NT2/D1 (cell line): ENCODE results near the gene SEMA7A.

ENCODE experiments used
- DNase-seq: peaks from one replicate; pipeline ENCODE4 v3.0.0-alpha.2; 2011; ENCODE audit warnings: low read depth, low spot score
- H3K27me3 ChIP-seq: 2 replicates; pipeline ENCODE4 v1.6.0; 2011; ENCODE audit warnings: mild to moderate bottlenecking; ENCODE audit not compliant: insufficient read length, insufficient read depth
- H3K36me3 ChIP-seq: 2 replicates; pipeline ENCODE4 v1.6.1; 2011; ENCODE audit warnings: mild to moderate bottlenecking, low read length, mixed read lengths; ENCODE audit not compliant: insufficient read depth, insufficient read length
- H3K4me1 ChIP-seq: 2 replicates; pipeline ENCODE4 v1.5.1; 2011; ENCODE audit not compliant: insufficient read depth, insufficient read length
- H3K4me3 ChIP-seq: 2 replicates; pipeline ENCODE4 v1.5.1; 2011; ENCODE audit warnings: low read depth; ENCODE audit not compliant: insufficient read length
- H3K9ac ChIP-seq: 2 replicates; pipeline ENCODE4 v1.6.0; 2011; ENCODE audit warnings: low read depth; ENCODE audit not compliant: insufficient read length
- H3K9me3 ChIP-seq: 2 replicates; pipeline ENCODE4 v1.5.1; 2011; ENCODE audit warnings: mild to moderate bottlenecking, low read length; ENCODE audit not compliant: insufficient read depth
- SUZ12 ChIP-seq: IDR thresholded peaks from 2 replicates; pipeline ENCODE4 v1.6.1; 2011; ENCODE audit not compliant: insufficient read length, insufficient read depth; ENCODE audit errors: extremely low read depth
- YY1 ChIP-seq: IDR thresholded peaks from 2 replicates; pipeline ENCODE4 v1.6.1; 2011; ENCODE audit not compliant: insufficient read length, insufficient read depth
- ZNF274 ChIP-seq: IDR thresholded peaks from 2 replicates; pipeline ENCODE4 v1.6.1; 2011; ENCODE audit warnings: mild to moderate bottlenecking, low read depth, low read length

SEMA7A gene

GRCh38 chr15:74384566-74384880 is 49.2 kb downstream of the SEMA7A start:
- Histone ChIP-seq H3K9me3 (no peaks in the 10 kb centered on the region), H3K9ac (no peak overlapping the region), H3K4me1 (peaks cover 32% of the 10 kb centered on the region), H3K36me3 (no peaks in the 10 kb centered on the region), H3K4me3 (no peak overlapping the region), H3K27me3 (no peaks in the 10 kb centered on the region)
- DNase-seq, result no peak
- TF ChIP-seq ZNF274, result no peak
- TF ChIP-seq YY1, result no peak
- no peak for TF ChIP-seq SUZ12

GRCh38 chr15:74383695-74384565 is 49.8 kb downstream of the SEMA7A start:
- no peaks in the 10 kb centered on the region for H3K36me3 ChIP-seq
- TF ChIP-seq ZNF274, result no peak
- TF ChIP-seq SUZ12, result no peak
- no peak for TF ChIP-seq YY1
- H3K9me3 ChIP-seq, result no peaks in the 10 kb centered on the region
- no peaks in the 10 kb centered on the region for H3K27me3 ChIP-seq
- no peak overlapping the region for H3K9ac ChIP-seq
- no peak for DNase-seq
- H3K4me3 ChIP-seq, result no peak overlapping the region
- peaks cover 31% of the 10 kb centered on the region for H3K4me1 ChIP-seq

- TF ChIP-seq ZNF274, result no peak
- no peak for TF ChIP-seq YY1
- TF ChIP-seq SUZ12, result no peak
- Histone ChIP-seq H3K4me3 (no peak overlapping the region), H3K9me3 (no peaks in the 10 kb centered on the region), H3K36me3 (no peaks in the 10 kb centered on the region), H3K9ac (no peak overlapping the region), H3K4me1 (peaks cover 29% of the 10 kb centered on the region), H3K27me3 (no peaks in the 10 kb centered on the region)
- no peak for DNase-seq
Observed at GRCh38 chr15:74383286-74383685, 50.5 kb downstream of the SEMA7A start.

- no peak overlapping the region for H3K4me3 ChIP-seq
- no peak for TF ChIP-seq SUZ12
- no peak for TF ChIP-seq YY1
- no peak for TF ChIP-seq ZNF274
- peaks cover 29% of the 10 kb centered on the region for H3K4me1 ChIP-seq
- no peaks in the 10 kb centered on the region for H3K9me3 ChIP-seq
- no peaks in the 10 kb centered on the region for H3K27me3 ChIP-seq
- DNase-seq, result peak; percentile 67
- no peaks in the 10 kb centered on the region for H3K36me3 ChIP-seq
- H3K9ac ChIP-seq, result peak overlapping the region; percentile 47
Observed at GRCh38 chr15:74382004-74382816, 51.5 kb downstream of the SEMA7A start.

- Histone ChIP-seq H3K9me3 (no peaks in the 10 kb centered on the region), H3K27me3 (no peaks in the 10 kb centered on the region), H3K4me1 (peaks cover 21% of the 10 kb centered on the region), H3K4me3 (no peak overlapping the region), H3K9ac (no peak overlapping the region), H3K36me3 (no peaks in the 10 kb centered on the region)
- no peak for DNase-seq
- TF ChIP-seq ZNF274, result no peak
- TF ChIP-seq YY1, result no peak
- no peak for TF ChIP-seq SUZ12
Observed at GRCh38 chr15:74381481-74381880, 52.3 kb downstream of the SEMA7A start.

- no peak overlapping the region for H3K4me3 ChIP-seq
- no peak for DNase-seq
- peaks cover 1% of the 10 kb centered on the region for H3K27me3 ChIP-seq
- peaks cover 19% of the 10 kb centered on the region for H3K4me1 ChIP-seq
- TF ChIP-seq YY1 (no peak), SUZ12 (no peak), ZNF274 (no peak)
- no peaks in the 10 kb centered on the region for H3K36me3 ChIP-seq
- no peaks in the 10 kb centered on the region for H3K9me3 ChIP-seq
- no peak overlapping the region for H3K9ac ChIP-seq
Observed at GRCh38 chr15:74381190-74381453, 52.6 kb downstream of the SEMA7A start.

GRCh38 chr15:74380361-74381189 is 53.2 kb downstream of the SEMA7A start:
- H3K9me3 ChIP-seq, result no peaks in the 10 kb centered on the region
- H3K4me3 ChIP-seq, result no peak overlapping the region
- H3K27me3 ChIP-seq, result peaks cover 2% of the 10 kb centered on the region
- TF ChIP-seq ZNF274 (no peak), SUZ12 (no peak), YY1 (no peak)
- no peak overlapping the region for H3K9ac ChIP-seq
- peaks cover 13% of the 10 kb centered on the region for H3K4me1 ChIP-seq
- DNase-seq, result no peak
- H3K36me3 ChIP-seq, result no peaks in the 10 kb centered on the region
